HepG2 (cell line): ENCODE measurements around the gene STX4. TPM values are rescaled to one million over a fixed set of nuclear protein-coding genes. Genes with fewer than 3 reads are reported as not detected.
A peak's percentile ranks its signal among the peaks of the same experiment; 100 is the strongest.

ENCODE experiments used
- ARID2 ChIP-seq: sonication (generic); formaldehyde crosslinking; IDR thresholded peaks from 2 replicates; pipeline ENCODE4 v1.8.1; 2022; ENCODE audit warnings: mild to moderate bottlenecking, missing genetic modification reagents, borderline replicate concordance
- ARID5B ChIP-seq: IDR thresholded peaks from 2 replicates; pipeline ENCODE4 v1.4.0; 2020; ENCODE audit warnings: mild to moderate bottlenecking, missing genetic modification reagents
- DDIT3 ChIP-seq: sonication (generic); formaldehyde crosslinking; IDR thresholded peaks from 2 replicates; pipeline ENCODE4 v1.4.0; 2020; ENCODE audit warnings: mild to moderate bottlenecking, missing genetic modification reagents
- DNMT3B ChIP-seq: conservative IDR thresholded peaks from 2 replicates; pipeline ENCODE4 v1.6.1; 2016; ENCODE audit warnings: missing biosample characterization, control low read depth
- FUBP1 ChIP-seq: sonication (generic); formaldehyde crosslinking; IDR thresholded peaks from 2 replicates; pipeline ENCODE4 v1.5.1; 2020; ENCODE audit warnings: missing genetic modification reagents, mild to moderate bottlenecking, borderline replicate concordance
- HMG20B ChIP-seq: conservative IDR thresholded peaks from 2 replicates; pipeline ENCODE4 v1.6.1; 2016; ENCODE audit warnings: missing genetic modification reagents, missing compliant biosample characterization
- HNRNPUL1 ChIP-seq: fragments of 200-400 bp; formaldehyde crosslinking; IDR thresholded peaks from 2 replicates; pipeline ENCODE4 v1.6.1; 2017; ENCODE audit warnings: low read depth, mild to moderate bottlenecking, low read length, moderate library complexity
- MAZ ChIP-seq, 2 experiments: sonication (generic) in 1 of 2; formaldehyde crosslinking in 1 of 2; IDR thresholded peaks; 2 replicates each; pipeline versions ENCODE4 v1.5.0 to v1.6.1; 2012 to 2020; ENCODE audit warnings: low read depth in 2 of 2, mild to moderate bottlenecking in 2 of 2, borderline replicate concordance in 1 of 2, improper control_type of control experiment in 1 of 2, low read length in 1 of 2, missing genetic modification reagents in 1 of 2, moderate library complexity in 1 of 2
- POLR2AphosphoS2 ChIP-seq: IDR thresholded peaks from 2 replicates; pipeline ENCODE4 v1.6.1; 2011; ENCODE audit warnings: low read depth, low read length, improper control_type of control experiment
- SNRNP70 ChIP-seq: fragments of 200-400 bp; formaldehyde crosslinking; IDR thresholded peaks from 2 replicates; pipeline ENCODE4 v1.6.1; 2017; ENCODE audit warnings: mild to moderate bottlenecking, low read depth, low read length, moderate library complexity
- TAF15 ChIP-seq: fragments of 200-400 bp; formaldehyde crosslinking; IDR thresholded peaks from one replicate; pipeline ENCODE4 v1.6.1; 2018; ENCODE audit warnings: mild to moderate bottlenecking, low read depth, low read length; ENCODE audit not compliant: poor library complexity, severe bottlenecking
- TBP ChIP-seq: sonication (generic); formaldehyde crosslinking; IDR thresholded peaks from 2 replicates; pipeline ENCODE4 v1.5.0; 2020; ENCODE audit warnings: missing genetic modification reagents
- ZKSCAN8 ChIP-seq: IDR thresholded peaks from 2 replicates; pipeline ENCODE4 v1.6.1; 2016; ENCODE audit warnings: borderline replicate concordance, missing genetic modification reagents, missing compliant biosample characterization
- ZNF17 ChIP-seq: sonication (generic); formaldehyde crosslinking; IDR thresholded peaks from 2 replicates; pipeline ENCODE4 v1.5.0; 2020; ENCODE audit warnings: mild to moderate bottlenecking, missing genetic modification reagents
- ZNF180 ChIP-seq: sonication (generic); formaldehyde crosslinking; IDR thresholded peaks from 2 replicates; pipeline ENCODE4 v1.4.0; 2020; ENCODE audit warnings: low read depth, missing genetic modification reagents, borderline replicate concordance
- ZNF335 ChIP-seq: sonication (generic); formaldehyde crosslinking; IDR thresholded peaks from 2 replicates; pipeline ENCODE4 v1.4.0; 2020; ENCODE audit warnings: missing genetic modification reagents
- ZNF552 ChIP-seq: sonication (generic); formaldehyde crosslinking; IDR thresholded peaks from 2 replicates; pipeline ENCODE4 v1.9.0; 2022; ENCODE audit warnings: missing genetic modification reagents, mild to moderate bottlenecking, borderline replicate concordance
- ZNF614 ChIP-seq: IDR thresholded peaks from 2 replicates; pipeline ENCODE4 v1.6.1; 2018; ENCODE audit warnings: missing biosample characterization, missing genetic modification reagents, inconsistent platforms, borderline replicate concordance
- ZNF639 ChIP-seq: conservative IDR thresholded peaks from 2 replicates; pipeline ENCODE4 v1.6.1; 2018; ENCODE audit warnings: missing genetic modification reagents
- ZNF678 ChIP-seq: sonication (generic); formaldehyde crosslinking; IDR thresholded peaks from 2 replicates; pipeline ENCODE4 v1.4.0; 2020; ENCODE audit warnings: mild to moderate bottlenecking, missing genetic modification reagents
- ZSCAN30 ChIP-seq: sonication (generic); formaldehyde crosslinking; IDR thresholded peaks from 2 replicates; pipeline ENCODE4 v1.5.0; 2020; ENCODE audit warnings: mild to moderate bottlenecking, missing genetic modification reagents
- polyA plus RNA-seq, 8 experiments: library from polyadenylated mRNA; depleted of rRNA in 3 of 8; stranded (reverse) in 7 of 8; unstranded in 1 of 8; fragments of >200 nt; fragmentation: Illumina TruSeq in 4 of 8; extraction: Trizol in 4 of 8; gene quantifications; 2 replicates each; pipeline versions ENCODE4 v1.2.1 to v1.2.3, GENCODE V29; 2011 to 2016; ENCODE audit warnings: low read depth in 4 of 8, missing spikeins in 1 of 8, mixed read lengths in 1 of 8; ENCODE audit not compliant: insufficient read depth in 1 of 8
- total RNA-seq, 5 experiments: library from RNA; depleted of rRNA; stranded (reverse); fragments of >200 nt; fragmentation: Illumina TruSeq; extraction: Trizol; gene quantifications; 2 replicates each; pipeline ENCODE4 v1.2.3, GENCODE V29; 2016; ENCODE audit warnings: low read depth in 1 of 5

The STX4 gene
- total and polyA plus RNA-seq, 2 of the 13 experiments (the other 11 are each of a cell fraction or from before 2014, with no cell fraction given), result 29.2 to 34.6 TPM

- TF ChIP-seq SNRNP70 (no peak), ZNF614 (CRISPR knock-in tag) (peak; percentile 53; the same call in 1 of the 2 replicates), ZNF678 (CRISPR knock-in tag) (0 out of 2 replicates have a peak, but pooled peaks have one; percentile 23), ZNF180 (CRISPR knock-in tag) (0 out of 2 replicates have a peak, but pooled peaks have one; percentile 33), ZNF552 (no peak; the same call in 1 of the 2 replicates), ZNF335 (CRISPR knock-in tag) (peak; percentile 53; the same call in 1 of the 2 replicates), ARID5B (CRISPR knock-in tag) (peak; percentile 43), ZNF17 (CRISPR knock-in tag) (no peak), ZKSCAN8 (CRISPR knock-in tag) (no peak), HNRNPUL1 (no peak), ZNF639 (no peak; the same call in 1 of the 2 replicates), ZSCAN30 (CRISPR knock-in tag) (no peak), DNMT3B (CRISPR knock-in tag) (no peak; the same call in 1 of the 2 replicates), ARID2 (CRISPR knock-in tag) (no peak), POLR2AphosphoS2 (no peak), TAF15 (no peak), DDIT3 (CRISPR knock-in tag) (no peak), TBP (CRISPR knock-in tag) (no peak), MAZ (IDR thresholded peaks at IDR 0.05; ENCODE audit: borderline replicate concordance, low read depth, low read length) (peak; percentile 99), MAZ (CRISPR knock-in tag; IDR thresholded peaks at IDR 0.05; ENCODE audit: low read depth) (peak; percentile 93), FUBP1 (CRISPR knock-in tag) (no peak), HMG20B (CRISPR knock-in tag) (no peak)
Observed at GRCh38 chr16:31073142-31073969, 40.0 kb downstream of the STX4 start (continued).
